HCT116 (cell line): Measurements from ENCODE around the gene ATAT1.

Experiments
- CTCF ChIP-seq, 3 experiments: fragments of 200-600 bp in 1 of 3; sonication (generic) in 1 of 3; IDR thresholded peaks in 2 of 3; conservative IDR thresholded peaks in 1 of 3; 2 replicates each; pipeline ENCODE4 v1.5.1; 2012 to 2017; ENCODE audit warnings: low read depth in 2 of 3, low read length in 2 of 3, antibody characterized with exemption in 1 of 3, borderline replicate concordance in 1 of 3, control low read depth in 1 of 3, mild to moderate bottlenecking in 1 of 3, mixed read lengths in 1 of 3, mixed run types in 1 of 3, moderate library complexity in 1 of 3; ENCODE audit not compliant: insufficient read depth in 1 of 3
- EZH2phosphoT487 ChIP-seq: fragments of 200-600 bp; IDR thresholded peaks from 2 replicates; pipeline ENCODE4 v1.6.1; 2018; ENCODE audit warnings: antibody characterized with exemption, borderline replicate concordance
- POLR2A ChIP-seq: IDR thresholded peaks from 2 replicates; pipeline ENCODE4 v1.7.0; 2011; ENCODE audit warnings: borderline replicate concordance; ENCODE audit not compliant: insufficient read depth, insufficient read length; ENCODE audit errors: extremely low read depth
- SP1 ChIP-seq: IDR thresholded peaks from 2 replicates; pipeline ENCODE4 v1.6.1; 2012; ENCODE audit warnings: low read depth
- YY1 ChIP-seq: IDR thresholded peaks from 2 replicates; pipeline ENCODE4 v1.6.1; 2011; ENCODE audit warnings: low read length, low read depth, moderate library complexity, mild to moderate bottlenecking; ENCODE audit not compliant: insufficient replicate concordance; ENCODE audit errors: extremely low read depth
- ZBTB33 ChIP-seq: IDR thresholded peaks from 2 replicates; pipeline ENCODE4 v1.6.1; 2011; ENCODE audit warnings: mild to moderate bottlenecking, low read length, moderate library complexity; ENCODE audit not compliant: insufficient replicate concordance; ENCODE audit errors: extremely low read depth

GRCh38 chr6:30616811-30617564 is 9.7 kb upstream of the ATAT1 start, which contains the start of gene PPP1R10:
- peak; percentile 99 for TF ChIP-seq POLR2A
- peak; percentile 97 for TF ChIP-seq YY1
- no peak for TF ChIP-seq CTCF (IDR thresholded peaks at IDR 0.05 in 2 of 3, conservative IDR thresholded peaks at IDR 0.05 in 1 of 3; ENCODE audit: borderline replicate concordance in 1 of 3, insufficient read depth in 1 of 3, low read depth in 2 of 3, low read length in 2 of 3)
- no peak for TF ChIP-seq EZH2phosphoT487
- TF ChIP-seq ZBTB33, result peak; percentile 92
- TF ChIP-seq SP1, result no peak
